Smooth muscle cell (in vitro differentiated cells): ENCODE results near the gene PLCL2. TPM values are rescaled to one million over a fixed set of nuclear protein-coding genes. Genes with fewer than 3 reads are reported as not detected.

Experiments
- DNase-seq: peaks from one replicate; lab custom pipeline; 2025; ENCODE audit not compliant: unreplicated experiment; lab: John Stamatoyannopoulos, UW
- H2AFZ ChIP-seq: fragments of 200-600 bp; sonication (generic); 2 replicates; pipeline ENCODE4 v1.6.0; 2016; ENCODE audit warnings: antibody characterized with exemption, low read depth, mild to moderate bottlenecking
- H3F3A ChIP-seq: fragments of 200-600 bp; sonication (generic); 2 replicates; pipeline ENCODE4 v1.6.0; 2017; ENCODE audit warnings: antibody characterized with exemption, low read depth
- H3K27ac ChIP-seq: fragments of 200-600 bp; sonication (generic); 2 replicates; pipeline ENCODE4 v1.5.1; 2016; ENCODE audit warnings: low read depth, mild to moderate bottlenecking
- H3K27me3 ChIP-seq: fragments of 200-600 bp; sonication (generic); 2 replicates; pipeline ENCODE4 v1.6.1; 2016; ENCODE audit warnings: low read depth, mild to moderate bottlenecking
- H3K36me3 ChIP-seq: fragments of 200-600 bp; sonication (generic); 2 replicates; pipeline ENCODE4 v1.5.1; 2016; ENCODE audit warnings: low read depth
- H3K4me1 ChIP-seq: fragments of 200-600 bp; sonication (generic); 2 replicates; pipeline ENCODE4 v1.5.1; 2016; ENCODE audit warnings: low read depth
- H3K4me2 ChIP-seq: fragments of 200-600 bp; sonication (generic); 2 replicates; pipeline ENCODE4 v1.6.0; 2016; ENCODE audit warnings: mild to moderate bottlenecking
- H3K4me3 ChIP-seq: fragments of 200-600 bp; sonication (generic); 2 replicates; pipeline ENCODE4 v1.5.1; 2016; ENCODE audit warnings: mild to moderate bottlenecking
- H3K79me2 ChIP-seq: fragments of 200-600 bp; sonication (generic); 2 replicates; pipeline ENCODE4 v1.6.0; 2016; ENCODE audit warnings: low read depth, mild to moderate bottlenecking
- H3K9ac ChIP-seq: fragments of 200-600 bp; sonication (generic); 2 replicates; pipeline ENCODE4 v1.6.0; 2016; ENCODE audit warnings: low read depth
- H3K9me3 ChIP-seq: fragments of 200-600 bp; sonication (generic); replicated peaks from 2 replicates; pipeline ENCODE4 v1.5.1; 2016; ENCODE audit warnings: low read depth
- H4K20me1 ChIP-seq: fragments of 200-600 bp; sonication (generic); 2 replicates; pipeline ENCODE4 v1.6.0; 2016; ENCODE audit warnings: low read depth
- WGBS: methylation state at CpG from one replicate; pipeline ENCODE4 v1.1.7; 2016; ENCODE audit warnings: low lambda C conversion rate; 5-methylcytosine and 5-hydroxymethylcytosine counted together
- polyA plus RNA-seq: library from polyadenylated mRNA; unstranded; fragments of >200 nt; fragmentation: Nextera tagmentation; extraction: Ambion mirVana; gene quantifications from 2 replicates; pipeline ENCODE4 v1.2.1, GENCODE V29; 2016
- total RNA-seq: library from RNA; depleted of rRNA; stranded (reverse); fragments of >200 nt; gene quantifications from 2 replicates; pipeline ENCODE4 v1.2.3, GENCODE V29; 2014
- TF ChIP-seq, protein P1 (sequence below): fragments of 200-600 bp; sonication (generic); IDR thresholded peaks from 2 replicates; pipeline ENCODE4 v1.5.1; 2017; ENCODE audit warnings: borderline replicate concordance, mild to moderate bottlenecking, antibody characterized with exemption; ENCODE audit not compliant: insufficient read depth, poor library complexity, severe bottlenecking

The PLCL2 gene
- total and polyA plus RNA-seq, 2 experiments from 2014 or later: 2.1 to 5.0 TPM

DNA sequence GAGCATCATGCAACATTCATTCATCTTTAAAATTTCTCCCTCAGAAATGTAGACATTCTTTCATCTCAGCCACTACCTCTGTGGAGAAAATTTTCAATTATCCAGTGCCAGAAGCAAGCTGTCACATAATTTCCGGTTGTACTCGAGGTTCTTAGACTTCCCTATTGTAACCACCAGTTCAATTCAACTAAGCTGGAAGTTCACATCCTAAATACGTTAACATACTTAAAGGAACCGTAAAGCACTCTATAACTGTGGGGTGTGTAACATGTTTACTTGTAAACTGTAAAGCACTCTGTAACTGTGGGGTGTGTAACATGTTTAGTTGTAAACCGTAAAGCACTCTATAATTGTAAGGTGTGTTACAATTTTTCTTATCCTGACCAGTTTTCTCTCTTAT lies 150.3 kb downstream of the PLCL2 start:
- no peaks in the 10 kb centered on the region for H3F3A ChIP-seq
- H3K4me3 ChIP-seq: no peak overlapping the region
- H3K27ac ChIP-seq: no peak overlapping the region
- H2AFZ ChIP-seq: no peak overlapping the region
- H3K79me2 ChIP-seq: no peaks in the 10 kb centered on the region
- WGBS: 92% methylated on average over 5 of the region's 5 CpGs
- H3K9me3 ChIP-seq: no peaks in the 10 kb centered on the region
- no peak for DNase-seq
- no peaks in the 10 kb centered on the region for H3K27me3 ChIP-seq
- TF ChIP-seq, protein P1, sequence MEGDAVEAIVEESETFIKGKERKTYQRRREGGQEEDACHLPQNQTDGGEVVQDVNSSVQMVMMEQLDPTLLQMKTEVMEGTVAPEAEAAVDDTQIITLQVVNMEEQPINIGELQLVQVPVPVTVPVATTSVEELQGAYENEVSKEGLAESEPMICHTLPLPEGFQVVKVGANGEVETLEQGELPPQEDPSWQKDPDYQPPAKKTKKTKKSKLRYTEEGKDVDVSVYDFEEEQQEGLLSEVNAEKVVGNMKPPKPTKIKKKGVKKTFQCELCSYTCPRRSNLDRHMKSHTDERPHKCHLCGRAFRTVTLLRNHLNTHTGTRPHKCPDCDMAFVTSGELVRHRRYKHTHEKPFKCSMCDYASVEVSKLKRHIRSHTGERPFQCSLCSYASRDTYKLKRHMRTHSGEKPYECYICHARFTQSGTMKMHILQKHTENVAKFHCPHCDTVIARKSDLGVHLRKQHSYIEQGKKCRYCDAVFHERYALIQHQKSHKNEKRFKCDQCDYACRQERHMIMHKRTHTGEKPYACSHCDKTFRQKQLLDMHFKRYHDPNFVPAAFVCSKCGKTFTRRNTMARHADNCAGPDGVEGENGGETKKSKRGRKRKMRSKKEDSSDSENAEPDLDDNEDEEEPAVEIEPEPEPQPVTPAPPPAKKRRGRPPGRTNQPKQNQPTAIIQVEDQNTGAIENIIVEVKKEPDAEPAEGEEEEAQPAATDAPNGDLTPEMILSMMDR: no peak
- H4K20me1 ChIP-seq: no peaks in the 10 kb centered on the region
- H3K4me2 ChIP-seq: no peak overlapping the region
- peaks cover 5% of the 10 kb centered on the region for H3K4me1 ChIP-seq
- H3K36me3 ChIP-seq: no peaks in the 10 kb centered on the region
- H3K9ac ChIP-seq: no peak overlapping the region

DNA sequence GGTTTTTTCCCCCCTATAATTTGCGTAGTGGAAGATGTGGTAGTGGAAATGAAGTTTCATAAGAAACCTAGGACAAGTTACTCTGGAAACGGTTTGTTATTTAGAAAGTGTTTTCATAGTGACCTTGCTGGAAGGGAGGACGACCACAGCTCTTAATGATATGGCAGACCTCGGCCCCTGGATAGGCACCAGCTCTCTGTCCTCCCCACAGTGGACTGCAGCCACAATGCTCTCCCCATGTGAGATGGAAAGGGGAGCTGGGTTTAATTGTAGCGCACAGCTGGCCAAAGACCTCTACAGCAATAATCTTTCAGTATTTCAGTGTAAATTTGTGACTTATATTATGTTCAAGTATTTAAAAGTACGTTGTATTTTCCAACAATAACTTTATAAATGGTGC lies 151.2 kb downstream of the PLCL2 start:
- Histone ChIP-seq H3K4me1 (peaks cover 5% of the 10 kb centered on the region), H3K9me3 (no peaks in the 10 kb centered on the region), H3K4me2 (no peak overlapping the region), H2AFZ (no peak overlapping the region), H3K4me3 (no peak overlapping the region), H3K79me2 (no peaks in the 10 kb centered on the region), H3K27ac (no peak overlapping the region), H3K27me3 (no peaks in the 10 kb centered on the region), H3K36me3 (no peaks in the 10 kb centered on the region), H3K9ac (no peak overlapping the region), H3F3A (no peaks in the 10 kb centered on the region), H4K20me1 (no peaks in the 10 kb centered on the region)
- DNase-seq: no peak
- WGBS: 91% methylated on average over 6 of the region's 6 CpGs
- TF ChIP-seq, protein P1: no peak

DNA sequence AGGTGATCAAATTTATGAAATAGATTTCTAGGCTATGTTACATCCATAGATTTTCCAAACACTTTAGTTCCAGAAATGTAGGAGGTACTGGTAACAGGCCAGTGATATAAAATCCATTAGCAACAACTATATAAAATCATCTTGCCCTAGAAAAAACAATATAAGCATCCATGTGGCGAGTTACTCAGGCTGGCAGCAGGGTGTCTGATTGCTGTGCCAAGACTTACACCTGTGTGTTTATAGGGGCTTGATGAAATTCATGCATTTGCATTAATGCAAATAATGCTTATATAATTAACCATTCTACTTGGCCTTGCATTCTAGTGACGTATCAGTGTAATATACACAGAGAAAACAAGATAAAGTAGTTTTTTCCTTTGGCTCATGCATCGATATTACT lies 153.4 kb downstream of the PLCL2 start:
- Histone ChIP-seq H3K9ac (no peak overlapping the region), H3K27me3 (no peaks in the 10 kb centered on the region), H3K4me3 (no peak overlapping the region), H2AFZ (no peak overlapping the region), H3K36me3 (no peaks in the 10 kb centered on the region), H3K9me3 (no peaks in the 10 kb centered on the region), H3K4me1 (peaks cover 5% of the 10 kb centered on the region), H3F3A (no peaks in the 10 kb centered on the region), H3K79me2 (no peaks in the 10 kb centered on the region), H4K20me1 (no peaks in the 10 kb centered on the region), H3K4me2 (no peak overlapping the region), H3K27ac (no peak overlapping the region)
- 97% methylated on average over 3 of the region's 3 CpGs for WGBS
- TF ChIP-seq, protein P1: no peak
- DNase-seq: no peak

DNA sequence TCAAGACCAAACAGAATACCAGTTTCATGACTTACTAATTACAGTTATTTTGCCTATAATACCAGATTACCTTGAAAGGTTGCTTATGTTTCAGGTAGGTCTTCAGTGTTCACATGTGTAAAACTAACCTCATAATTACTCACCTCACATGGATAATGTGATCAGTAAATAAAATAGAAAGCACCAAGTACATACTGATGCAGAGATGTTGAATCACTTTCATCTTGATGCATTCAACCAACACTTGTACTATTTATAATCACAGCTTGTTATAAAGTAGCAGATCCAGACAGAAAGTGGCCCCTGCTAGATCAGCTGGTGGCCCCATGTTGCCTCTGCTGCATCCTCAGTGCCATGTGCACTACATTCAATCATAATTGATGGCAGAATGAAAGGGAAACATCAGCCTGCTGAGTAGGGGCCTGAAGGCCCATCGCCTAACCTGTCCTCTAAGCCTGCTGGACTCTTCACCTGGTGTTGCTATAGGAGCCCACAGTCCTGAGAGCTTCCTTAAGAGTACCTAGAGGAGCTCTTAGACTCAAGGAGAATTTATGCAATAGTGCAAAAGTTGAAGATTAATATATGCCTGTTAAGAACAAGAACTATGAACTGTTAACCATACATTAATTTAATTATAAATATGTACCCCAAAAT lies 154.3 kb downstream of the PLCL2 start:
- Histone ChIP-seq H3K27me3 (no peaks in the 10 kb centered on the region), H3K79me2 (no peaks in the 10 kb centered on the region), H3K4me2 (no peak overlapping the region), H3K9me3 (no peaks in the 10 kb centered on the region), H3K4me3 (no peak overlapping the region), H3K4me1 (peaks cover 5% of the 10 kb centered on the region), H4K20me1 (no peaks in the 10 kb centered on the region), H3K36me3 (no peaks in the 10 kb centered on the region), H3F3A (no peaks in the 10 kb centered on the region), H3K27ac (no peak overlapping the region), H2AFZ (no peak overlapping the region), H3K9ac (no peak overlapping the region)
- TF ChIP-seq, protein P1: no peak
- no peak for DNase-seq
- WGBS: 96% methylated on average over 1 of the region's 1 CpG
